Sigmoid colon (tissue), 4 donors: Measurements from ENCODE around the gene DCTN1.

ENCODE experiments used
- CTCF ChIP-seq, 4 experiments: fragments of 450-650 bp in 3 of 4; fragments of 200-600 bp in 1 of 4; IDR thresholded peaks; one replicate each; pipeline ENCODE4 v1.5.1; 2016 to 2019; ENCODE audit warnings: antibody characterized with exemption in 4 of 4, mild to moderate bottlenecking in 3 of 4, moderate library complexity in 2 of 4
- EP300 ChIP-seq, 4 donors: sonication (generic); formaldehyde crosslinking; IDR thresholded peaks; one replicate each; pipeline ENCODE4 v1.6.1; 2017; ENCODE audit warnings: antibody characterized with exemption in 4 of 4

GRCh38 chr2:74357627-74358026 lies 22.5 kb downstream of the DCTN1 start:
- TF ChIP-seq CTCF (IDR thresholded peaks at IDR 0.05) (no peak), EP300 (IDR thresholded peaks at IDR 0.05) (no peak)
